HG02759 (cell line): Measurements from ENCODE around the gene RUBCNL.
"Not testable (repeated sequence)": the region's sequence is repeated elsewhere in the genome, so short reads cannot be mapped to it uniquely, and the experiment has no call there.

Experiments
- ATAC-seq: cut with Tn5 transposase; IDR thresholded peaks from one replicate; pipeline ENCODE4 v1.9.1; 2021; ENCODE audit warnings: mild to moderate bottlenecking, moderate library complexity; ENCODE audit not compliant: unreplicated experiment

RUBCNL gene

GRCh38 chr13:46374710-46375109 is 12.3 kb downstream of the RUBCNL start:
- ATAC-seq: no peak

DNA sequence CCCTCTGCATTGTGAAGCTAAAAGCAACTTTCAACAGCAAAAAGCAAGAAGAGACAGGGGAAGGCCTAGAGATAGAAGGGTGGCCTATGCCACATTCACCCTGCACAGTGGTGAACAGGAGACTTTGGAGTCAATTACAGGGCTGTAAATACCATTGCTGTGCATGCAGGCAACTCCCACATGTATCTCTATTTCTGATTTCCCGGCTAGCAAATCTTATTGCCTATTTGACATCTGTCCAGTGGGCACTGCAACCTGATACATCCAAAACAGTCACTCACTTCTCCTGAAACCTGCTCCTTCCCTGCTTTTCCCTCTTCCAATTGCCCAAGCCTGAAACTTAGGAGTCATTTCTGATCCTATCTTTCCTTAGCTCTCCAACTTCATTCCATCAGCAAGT is 13.4 kb downstream of the RUBCNL start:
- ATAC-seq: no peak

GRCh38 chr13:46372938-46373337 is 14.1 kb downstream of the RUBCNL start:
- ATAC-seq: not testable (repeated sequence)

DNA sequence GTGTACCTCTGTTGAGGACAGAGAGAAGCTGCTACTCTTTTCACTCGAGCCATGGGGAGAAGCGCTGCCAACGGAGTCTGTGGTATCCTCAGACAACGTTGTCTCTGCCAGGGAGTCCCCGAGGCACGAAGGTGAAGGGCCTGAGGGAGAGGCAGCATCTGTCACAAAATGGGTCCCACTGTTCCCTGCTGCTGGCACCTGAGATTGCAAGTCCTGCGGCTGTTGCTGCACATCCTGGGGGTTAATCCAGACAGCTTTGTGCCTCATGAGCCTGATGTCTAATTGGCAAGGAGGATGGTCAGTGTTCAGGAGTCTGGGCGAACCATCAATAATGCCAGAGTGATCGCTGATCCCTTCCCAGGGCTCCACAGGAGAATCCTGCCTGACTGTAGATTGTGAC is 15.0 kb downstream of the RUBCNL start:
- ATAC-seq: no peak

DNA sequence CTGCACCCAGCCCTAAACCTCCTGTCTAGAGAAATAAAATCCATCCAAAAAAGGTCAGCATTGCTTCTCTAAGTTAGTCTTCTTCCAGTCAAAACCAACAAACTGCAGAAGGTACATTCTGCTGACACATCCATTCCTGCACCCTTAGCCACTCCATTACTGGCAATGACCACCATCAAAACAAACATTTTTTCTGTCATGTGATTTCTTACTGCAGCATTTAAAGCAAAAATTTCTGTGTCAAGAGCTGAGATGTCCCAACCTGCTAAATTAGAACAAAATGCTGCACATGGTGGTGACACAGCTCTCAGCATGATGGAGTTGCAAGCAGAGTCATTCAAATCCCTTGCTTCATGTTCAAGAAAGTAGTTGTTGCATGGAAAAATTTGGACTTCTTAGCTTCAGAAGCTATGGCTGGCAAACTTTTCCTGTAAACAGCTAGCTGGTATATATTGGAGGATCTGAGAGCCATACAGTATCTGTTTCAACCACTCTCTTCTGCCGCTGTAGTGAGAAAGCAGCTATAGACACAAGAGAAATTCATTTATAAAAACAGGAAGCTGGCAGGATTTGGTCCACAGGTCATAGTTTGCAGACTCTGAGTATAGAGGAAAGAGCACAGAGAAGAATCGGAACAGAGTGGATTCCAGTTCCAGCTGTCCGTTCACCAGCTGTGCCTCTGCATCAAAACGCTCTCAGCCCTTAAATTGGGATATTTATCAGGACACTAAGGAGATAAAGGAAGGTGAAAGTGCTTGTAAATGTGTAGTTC is 17.4 kb downstream of the RUBCNL start:
- peak; percentile 67 for ATAC-seq

- no peak for ATAC-seq
Observed at GRCh38 chr13:46367617-46368327, 19.3 kb downstream of the RUBCNL start.

- ATAC-seq: no peak
Observed at GRCh38 chr13:46361276-46361934, 25.6 kb downstream of the RUBCNL start.

GRCh38 chr13:46360604-46361003 is 26.4 kb downstream of the RUBCNL start:
- no peak for ATAC-seq

DNA sequence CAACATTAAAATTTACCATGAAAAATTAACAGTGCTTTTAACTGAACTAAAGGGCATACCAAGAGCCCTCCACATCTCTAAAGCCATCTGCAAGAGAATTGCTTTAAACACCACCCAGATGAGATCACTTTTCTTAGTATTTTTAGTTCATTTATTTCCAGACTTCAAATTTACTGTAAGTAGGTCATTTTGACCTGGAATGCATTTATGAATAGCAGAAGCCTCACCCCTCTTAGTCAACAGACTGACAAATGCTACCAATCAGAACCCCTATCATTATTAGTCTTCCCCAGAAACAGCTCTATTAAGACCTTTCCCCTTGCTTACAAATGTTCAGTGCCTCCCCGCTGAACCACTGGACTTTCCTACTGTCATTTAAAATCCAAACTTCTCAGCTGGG is 27.3 kb downstream of the RUBCNL start:
- no peak for ATAC-seq

DNA sequence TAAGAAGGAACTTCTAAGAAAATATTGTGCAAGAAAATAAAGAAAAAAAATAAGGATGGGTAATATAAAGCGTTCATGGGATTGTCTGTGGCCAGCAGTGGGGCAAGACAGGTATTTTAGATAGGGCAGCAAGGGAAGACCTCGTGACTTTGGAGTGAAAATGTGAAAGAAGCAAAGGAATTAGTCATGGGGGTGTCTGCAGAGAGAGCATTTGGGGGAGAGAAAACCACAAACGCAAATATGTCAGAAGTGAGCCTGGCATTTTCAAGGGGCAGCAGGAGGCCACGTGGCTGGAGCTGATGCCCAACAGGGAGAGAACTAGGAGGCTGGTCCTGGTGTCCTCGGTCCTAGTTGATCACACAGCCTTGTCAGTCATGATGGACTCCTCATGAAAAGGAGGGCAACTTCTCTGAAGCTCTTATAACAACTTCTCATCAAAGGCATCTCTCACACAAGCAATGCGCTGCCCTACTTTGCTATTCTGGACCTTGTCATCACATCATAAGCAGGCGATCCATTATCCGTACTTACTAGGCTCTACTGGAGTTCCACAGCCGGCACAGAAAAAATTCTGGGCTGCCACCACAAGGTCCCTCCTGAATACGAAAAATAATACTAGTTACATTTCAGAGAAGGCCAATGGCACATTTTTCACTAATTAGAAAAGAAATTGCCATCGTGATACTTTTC is 31.0 kb downstream of the RUBCNL start:
- ATAC-seq: no peak

GRCh38 chr13:46355088-46355468 is 32.0 kb downstream of the RUBCNL start:
- no peak for ATAC-seq

DNA sequence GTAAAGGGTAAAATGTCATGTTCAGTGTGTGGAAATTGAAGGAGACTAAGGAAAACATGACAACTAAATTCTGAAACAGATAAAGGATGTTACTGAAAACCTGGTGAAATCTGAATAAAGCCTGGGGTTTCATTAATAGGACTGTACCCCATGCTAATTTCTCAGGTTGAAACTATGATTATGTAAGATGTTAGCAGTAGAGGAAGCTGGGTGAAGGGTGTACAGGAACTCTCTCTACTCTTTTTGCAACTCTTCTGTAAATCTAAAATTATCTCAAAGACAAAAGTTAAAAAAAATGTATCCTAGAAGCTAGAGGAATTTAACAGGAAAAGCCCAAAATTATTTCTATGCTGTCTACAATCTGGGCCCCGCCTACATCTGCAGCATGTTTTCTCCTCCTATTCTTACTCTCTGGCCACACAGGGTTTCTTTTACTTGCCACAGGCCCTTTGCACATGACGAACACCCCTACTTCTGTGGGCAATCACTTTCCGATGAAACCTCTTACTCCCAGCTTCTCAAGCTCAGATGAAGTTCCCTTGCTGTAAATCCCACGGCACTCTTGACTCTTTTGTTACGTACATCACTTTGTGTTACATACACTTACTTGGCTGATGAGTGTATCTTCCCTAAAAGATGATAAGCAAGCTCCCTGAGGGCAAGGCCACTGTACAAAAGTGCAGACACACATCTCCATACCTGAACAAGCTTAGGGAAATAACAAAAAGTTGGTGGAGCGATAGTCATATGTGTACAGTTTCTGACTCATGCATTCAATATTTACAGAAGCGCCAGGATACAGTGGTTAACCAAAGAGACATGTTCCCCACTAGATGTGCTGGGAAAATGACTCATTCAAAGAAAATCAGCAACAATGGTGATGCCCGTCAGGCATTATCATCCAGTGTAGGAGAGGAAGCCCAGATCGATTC is 32.6 kb downstream of the RUBCNL start:
- peak; percentile 64 for ATAC-seq

- no peak for ATAC-seq
Observed at GRCh38 chr13:46352805-46353204, 34.2 kb downstream of the RUBCNL start.

DNA sequence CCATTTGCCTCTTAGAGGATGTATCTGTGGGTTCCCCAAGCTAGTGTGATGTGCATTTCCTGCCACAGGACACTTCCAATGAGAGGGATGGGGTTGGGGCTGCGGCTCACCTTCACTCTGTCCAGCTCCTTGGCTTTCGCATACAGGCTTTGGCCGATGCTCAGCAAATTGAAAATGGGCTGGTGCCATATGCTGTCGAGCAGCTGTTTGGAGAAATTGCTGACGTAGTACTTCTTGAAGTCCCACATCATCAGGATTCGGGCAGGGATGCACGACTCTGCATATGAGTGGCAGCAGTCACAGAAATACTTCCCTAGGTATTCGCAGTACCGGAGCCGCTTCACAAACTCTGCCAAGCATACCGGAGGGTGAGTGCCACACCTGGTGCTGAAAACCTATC is 37.0 kb downstream of the RUBCNL start:
- ATAC-seq: no peak

- no peak for ATAC-seq
Observed at GRCh38 chr13:46348961-46349360, 38.1 kb downstream of the RUBCNL start.

GRCh38 chr13:46347277-46347676 is 39.8 kb downstream of the RUBCNL start:
- no peak for ATAC-seq

DNA sequence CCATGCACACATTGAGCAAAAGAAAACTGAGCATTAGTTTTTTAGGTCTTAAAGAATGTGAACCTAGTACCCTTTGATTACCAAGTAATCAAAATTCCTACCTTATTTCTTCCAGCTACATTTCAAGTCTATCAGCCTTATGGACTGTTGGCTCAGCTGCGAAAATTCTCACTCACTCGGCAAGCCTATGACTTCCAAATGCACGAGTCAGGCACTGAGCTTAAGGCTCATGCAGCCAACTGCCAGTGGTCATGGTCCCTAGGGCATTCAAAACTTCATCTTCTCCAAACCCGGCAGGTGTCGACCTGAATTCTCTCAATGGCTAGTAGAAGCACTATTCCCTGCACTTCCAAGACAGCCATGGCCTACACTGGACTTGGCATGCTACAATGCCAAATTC is 41.2 kb downstream of the RUBCNL start:
- no peak for ATAC-seq

DNA sequence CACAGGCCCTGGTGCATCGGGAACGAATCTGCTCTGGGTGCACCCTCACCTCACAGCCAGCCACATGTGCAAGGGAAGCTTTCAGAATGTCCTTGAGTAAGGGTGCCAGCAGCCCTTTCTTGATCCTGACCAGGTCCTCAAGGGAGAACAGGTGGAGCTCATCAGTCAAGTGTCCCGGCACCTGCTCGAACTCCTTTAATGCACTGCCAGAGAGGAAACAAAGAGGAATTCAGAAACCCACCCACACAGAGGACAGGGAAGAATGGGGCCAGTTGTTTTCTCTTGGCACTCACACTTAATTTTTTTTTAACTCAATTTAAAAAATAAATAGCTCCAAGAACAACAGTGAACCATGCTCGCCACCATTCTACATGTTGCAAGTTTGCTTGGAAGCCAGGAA is 41.7 kb downstream of the RUBCNL start:
- no peak for ATAC-seq

DNA sequence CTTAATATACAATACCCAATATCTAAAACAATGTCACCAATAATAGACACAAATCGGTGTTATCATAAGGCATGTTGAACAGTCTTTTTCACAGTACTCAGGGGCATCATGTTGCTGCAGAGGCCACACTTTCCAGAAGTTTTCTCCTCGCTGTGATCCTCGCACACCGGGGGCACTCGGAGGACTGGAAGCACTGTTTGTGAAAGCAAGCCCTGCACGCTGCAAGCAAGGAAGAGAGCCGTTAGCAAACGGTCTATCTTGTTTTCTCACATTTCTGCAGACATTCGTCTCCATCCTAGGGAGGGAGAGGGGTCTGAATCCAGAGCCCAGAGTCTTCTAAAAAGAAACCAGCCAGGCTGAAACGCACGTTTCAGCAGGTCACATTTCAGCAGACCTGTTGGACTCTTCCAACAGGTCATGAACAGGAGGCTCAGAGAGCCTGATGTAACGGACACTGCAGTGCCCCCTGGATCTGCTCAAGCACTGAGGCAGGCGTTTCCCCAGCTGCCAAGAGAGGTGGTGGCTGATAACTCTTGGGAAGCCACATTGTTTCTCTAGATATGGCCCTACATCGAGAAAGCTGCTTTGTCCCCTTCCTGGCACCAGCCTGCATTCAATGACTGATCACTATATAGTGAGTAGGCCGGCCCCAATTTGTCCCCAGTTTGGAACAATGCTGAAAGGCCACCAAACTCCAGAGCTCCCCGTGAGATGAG is 43.6 kb downstream of the RUBCNL start:
- no peak for ATAC-seq

- no peak for ATAC-seq
Observed at GRCh38 chr13:46342538-46342937, 44.5 kb downstream of the RUBCNL start.
